HEK293 (cell line): Measurements from ENCODE around the gene BBOF1.

Experiments used
- TCF7L2 ChIP-seq: IDR thresholded peaks from 2 replicates; pipeline ENCODE4 v1.6.1; 2011; ENCODE audit warnings: low read depth, mild to moderate bottlenecking, inconsistent platforms, low read length, moderate library complexity, borderline replicate concordance
- ZFP41 ChIP-seq: fragments of 450-650 bp; formaldehyde crosslinking; IDR thresholded peaks from 2 replicates; pipeline ENCODE4 v1.5.1; 2016; ENCODE audit warnings: missing biosample characterization, missing genetic modification characterization, borderline replicate concordance
- ZFP69B ChIP-seq: fragments of 450-650 bp; formaldehyde crosslinking; IDR thresholded peaks from 2 replicates; pipeline ENCODE4 v1.5.1; 2016; ENCODE audit warnings: missing biosample characterization, missing genetic modification characterization
- ZNF302 ChIP-seq: fragments of 450-650 bp; formaldehyde crosslinking; IDR thresholded peaks from 2 replicates; pipeline ENCODE4 v1.5.1; 2016; ENCODE audit warnings: missing biosample characterization, missing genetic modification characterization, low read depth
- ZNF335 ChIP-seq: fragments of 450-650 bp; formaldehyde crosslinking; conservative IDR thresholded peaks from 2 replicates; pipeline ENCODE4 v1.5.1; 2016; ENCODE audit warnings: missing biosample characterization, missing genetic modification characterization
- ZNF391 ChIP-seq: fragments of 450-650 bp; formaldehyde crosslinking; IDR thresholded peaks from 2 replicates; pipeline ENCODE4 v1.5.1; 2016; ENCODE audit warnings: low read depth, missing biosample characterization, missing genetic modification characterization, borderline replicate concordance
- ZNF473 ChIP-seq: fragments of 450-650 bp; formaldehyde crosslinking; IDR thresholded peaks from 2 replicates; pipeline ENCODE4 v1.5.1; 2017; ENCODE audit warnings: missing biosample characterization, missing genetic modification characterization
- ZNF555 ChIP-seq: fragments of 450-650 bp; formaldehyde crosslinking; conservative IDR thresholded peaks from 2 replicates; pipeline ENCODE4 v1.5.1; 2017; ENCODE audit warnings: missing biosample characterization, mild to moderate bottlenecking, missing genetic modification characterization, inconsistent platforms
- ZNF624 ChIP-seq: fragments of 450-650 bp; formaldehyde crosslinking; IDR thresholded peaks from 2 replicates; pipeline ENCODE4 v1.5.1; 2017; ENCODE audit warnings: missing biosample characterization, missing genetic modification characterization
- ZNF677 ChIP-seq: fragments of 450-650 bp; IDR thresholded peaks from 2 replicates; pipeline ENCODE4 v1.5.0; 2018; ENCODE audit warnings: missing biosample characterization, mild to moderate bottlenecking, missing genetic modification characterization, moderate library complexity
- ZSCAN23 ChIP-seq: fragments of 450-650 bp; formaldehyde crosslinking; IDR thresholded peaks from 2 replicates; pipeline ENCODE4 v1.5.1; 2016; ENCODE audit warnings: missing biosample characterization, missing genetic modification characterization
- TF ChIP-seq, protein P1 (sequence below): fragments of 450-650 bp; formaldehyde crosslinking; IDR thresholded peaks from 2 replicates; pipeline ENCODE4 v1.5.1; 2016; ENCODE audit warnings: missing biosample characterization, missing genetic modification characterization
- TF ChIP-seq, protein P2 (sequence below): fragments of 450-650 bp; formaldehyde crosslinking; IDR thresholded peaks from 2 replicates; pipeline ENCODE4 v1.5.1; 2016; ENCODE audit warnings: missing biosample characterization, missing genetic modification characterization, low read depth
- TF ChIP-seq, protein P3 (sequence below): fragments of 450-650 bp; formaldehyde crosslinking; conservative IDR thresholded peaks from 2 replicates; pipeline ENCODE4 v1.5.1; 2016; ENCODE audit warnings: low read depth, missing biosample characterization, missing genetic modification characterization
- TF ChIP-seq, protein P4 (sequence below): fragments of 450-650 bp; formaldehyde crosslinking; IDR thresholded peaks from 2 replicates; pipeline ENCODE4 v1.5.1; 2016; ENCODE audit warnings: missing biosample characterization, missing genetic modification characterization
- TF ChIP-seq, protein P5 (sequence below): fragments of 450-650 bp; formaldehyde crosslinking; conservative IDR thresholded peaks from 2 replicates; pipeline ENCODE4 v1.5.1; 2016; ENCODE audit warnings: low read depth, missing biosample characterization, missing genetic modification characterization

BBOF1 gene

DNA sequence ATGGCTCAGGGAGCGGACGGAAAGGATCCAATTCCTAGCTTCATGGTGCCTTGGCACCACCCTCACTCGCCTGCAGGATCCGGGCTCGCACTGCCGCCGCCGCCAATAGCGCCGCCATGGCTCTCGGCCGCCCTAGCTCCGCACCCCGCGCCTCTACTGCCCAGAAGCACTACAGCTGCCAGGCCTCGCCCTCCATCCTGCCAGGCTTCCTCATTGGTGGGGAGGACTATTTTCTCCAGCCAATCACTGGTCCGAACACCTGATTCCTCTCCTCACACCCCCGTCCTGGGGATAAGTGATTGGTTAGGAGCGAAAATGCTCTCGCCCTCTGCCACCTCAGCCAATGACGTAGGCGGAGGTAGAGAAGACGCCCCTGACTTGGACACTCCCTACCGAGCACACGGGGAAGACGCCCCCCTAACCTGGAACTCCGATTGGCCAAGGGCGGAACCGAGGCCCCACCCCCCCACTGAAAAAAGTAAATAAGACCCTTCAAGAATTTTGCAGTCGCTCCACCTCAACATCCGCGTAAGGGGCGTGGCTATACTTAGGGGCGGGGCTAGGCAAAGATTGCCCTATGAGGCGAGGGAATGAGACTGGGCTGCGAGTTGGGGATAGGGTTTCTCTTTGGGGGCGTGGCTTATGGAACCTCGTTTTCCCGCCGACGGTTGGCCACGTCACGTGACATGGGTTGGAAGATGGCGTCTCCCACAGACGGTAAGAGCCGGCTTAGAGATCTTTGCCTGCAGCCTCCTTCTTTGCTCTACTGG is 65.3 kb downstream of the BBOF1 start, which contains the start of the genes ALDH6A1 and LIN52 (continued):
- TF ChIP-seq ZNF335 (tag by site-specific recombination) (no peak), ZFP41 (tag by site-specific recombination) (no peak), ZFP69B (tag by site-specific recombination) (0 out of 2 replicates have a peak, but pooled peaks have one; percentile 15), ZNF391 (tag by site-specific recombination) (peak; percentile 36; the same call in 1 of the 2 replicates), TCF7L2 (no peak), ZNF624 (tag by site-specific recombination) (no peak), ZNF302 (tag by site-specific recombination) (no peak), ZNF677 (tag by site-specific recombination) (no peak), ZNF473 (tag by site-specific recombination) (no peak), ZSCAN23 (tag by site-specific recombination) (no peak), ZNF555 (tag by site-specific recombination) (no peak)
- TF ChIP-seq, protein P1, sequence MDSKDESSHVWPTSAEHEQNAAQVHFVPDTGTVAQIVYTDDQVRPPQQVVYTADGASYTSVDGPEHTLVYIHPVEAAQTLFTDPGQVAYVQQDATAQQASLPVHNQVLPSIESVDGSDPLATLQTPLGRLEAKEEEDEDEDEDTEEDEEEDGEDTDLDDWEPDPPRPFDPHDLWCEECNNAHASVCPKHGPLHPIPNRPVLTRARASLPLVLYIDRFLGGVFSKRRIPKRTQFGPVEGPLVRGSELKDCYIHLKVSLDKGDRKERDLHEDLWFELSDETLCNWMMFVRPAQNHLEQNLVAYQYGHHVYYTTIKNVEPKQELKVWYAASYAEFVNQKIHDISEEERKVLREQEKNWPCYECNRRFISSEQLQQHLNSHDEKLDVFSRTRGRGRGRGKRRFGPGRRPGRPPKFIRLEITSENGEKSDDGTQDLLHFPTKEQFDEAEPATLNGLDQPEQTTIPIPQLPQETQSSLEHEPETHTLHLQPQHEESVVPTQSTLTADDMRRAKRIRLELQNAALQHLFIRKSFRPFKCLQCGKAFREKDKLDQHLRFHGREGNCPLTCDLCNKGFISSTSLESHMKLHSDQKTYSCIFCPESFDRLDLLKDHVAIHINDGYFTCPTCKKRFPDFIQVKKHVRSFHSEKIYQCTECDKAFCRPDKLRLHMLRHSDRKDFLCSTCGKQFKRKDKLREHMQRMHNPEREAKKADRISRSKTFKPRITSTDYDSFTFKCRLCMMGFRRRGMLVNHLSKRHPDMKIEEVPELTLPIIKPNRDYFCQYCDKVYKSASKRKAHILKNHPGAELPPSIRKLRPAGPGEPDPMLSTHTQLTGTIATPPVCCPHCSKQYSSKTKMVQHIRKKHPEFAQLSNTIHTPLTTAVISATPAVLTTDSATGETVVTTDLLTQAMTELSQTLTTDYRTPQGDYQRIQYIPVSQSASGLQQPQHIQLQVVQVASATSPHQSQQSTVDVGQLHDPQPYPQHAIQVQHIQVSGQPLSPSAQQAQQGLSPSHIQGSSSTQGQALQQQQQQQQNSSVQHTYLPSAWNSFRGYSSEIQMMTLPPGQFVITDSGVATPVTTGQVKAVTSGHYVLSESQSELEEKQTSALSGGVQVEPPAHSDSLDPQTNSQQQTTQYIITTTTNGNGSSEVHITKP (tag by site-specific recombination) = no peak
- TF ChIP-seq, protein P2, sequence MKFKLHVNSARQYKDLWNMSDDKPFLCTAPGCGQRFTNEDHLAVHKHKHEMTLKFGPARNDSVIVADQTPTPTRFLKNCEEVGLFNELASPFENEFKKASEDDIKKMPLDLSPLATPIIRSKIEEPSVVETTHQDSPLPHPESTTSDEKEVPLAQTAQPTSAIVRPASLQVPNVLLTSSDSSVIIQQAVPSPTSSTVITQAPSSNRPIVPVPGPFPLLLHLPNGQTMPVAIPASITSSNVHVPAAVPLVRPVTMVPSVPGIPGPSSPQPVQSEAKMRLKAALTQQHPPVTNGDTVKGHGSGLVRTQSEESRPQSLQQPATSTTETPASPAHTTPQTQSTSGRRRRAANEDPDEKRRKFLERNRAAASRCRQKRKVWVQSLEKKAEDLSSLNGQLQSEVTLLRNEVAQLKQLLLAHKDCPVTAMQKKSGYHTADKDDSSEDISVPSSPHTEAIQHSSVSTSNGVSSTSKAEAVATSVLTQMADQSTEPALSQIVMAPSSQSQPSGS (tag by site-specific recombination) = 0 out of 2 replicates have a peak, but pooled peaks have one; percentile 42
- TF ChIP-seq, protein P3, sequence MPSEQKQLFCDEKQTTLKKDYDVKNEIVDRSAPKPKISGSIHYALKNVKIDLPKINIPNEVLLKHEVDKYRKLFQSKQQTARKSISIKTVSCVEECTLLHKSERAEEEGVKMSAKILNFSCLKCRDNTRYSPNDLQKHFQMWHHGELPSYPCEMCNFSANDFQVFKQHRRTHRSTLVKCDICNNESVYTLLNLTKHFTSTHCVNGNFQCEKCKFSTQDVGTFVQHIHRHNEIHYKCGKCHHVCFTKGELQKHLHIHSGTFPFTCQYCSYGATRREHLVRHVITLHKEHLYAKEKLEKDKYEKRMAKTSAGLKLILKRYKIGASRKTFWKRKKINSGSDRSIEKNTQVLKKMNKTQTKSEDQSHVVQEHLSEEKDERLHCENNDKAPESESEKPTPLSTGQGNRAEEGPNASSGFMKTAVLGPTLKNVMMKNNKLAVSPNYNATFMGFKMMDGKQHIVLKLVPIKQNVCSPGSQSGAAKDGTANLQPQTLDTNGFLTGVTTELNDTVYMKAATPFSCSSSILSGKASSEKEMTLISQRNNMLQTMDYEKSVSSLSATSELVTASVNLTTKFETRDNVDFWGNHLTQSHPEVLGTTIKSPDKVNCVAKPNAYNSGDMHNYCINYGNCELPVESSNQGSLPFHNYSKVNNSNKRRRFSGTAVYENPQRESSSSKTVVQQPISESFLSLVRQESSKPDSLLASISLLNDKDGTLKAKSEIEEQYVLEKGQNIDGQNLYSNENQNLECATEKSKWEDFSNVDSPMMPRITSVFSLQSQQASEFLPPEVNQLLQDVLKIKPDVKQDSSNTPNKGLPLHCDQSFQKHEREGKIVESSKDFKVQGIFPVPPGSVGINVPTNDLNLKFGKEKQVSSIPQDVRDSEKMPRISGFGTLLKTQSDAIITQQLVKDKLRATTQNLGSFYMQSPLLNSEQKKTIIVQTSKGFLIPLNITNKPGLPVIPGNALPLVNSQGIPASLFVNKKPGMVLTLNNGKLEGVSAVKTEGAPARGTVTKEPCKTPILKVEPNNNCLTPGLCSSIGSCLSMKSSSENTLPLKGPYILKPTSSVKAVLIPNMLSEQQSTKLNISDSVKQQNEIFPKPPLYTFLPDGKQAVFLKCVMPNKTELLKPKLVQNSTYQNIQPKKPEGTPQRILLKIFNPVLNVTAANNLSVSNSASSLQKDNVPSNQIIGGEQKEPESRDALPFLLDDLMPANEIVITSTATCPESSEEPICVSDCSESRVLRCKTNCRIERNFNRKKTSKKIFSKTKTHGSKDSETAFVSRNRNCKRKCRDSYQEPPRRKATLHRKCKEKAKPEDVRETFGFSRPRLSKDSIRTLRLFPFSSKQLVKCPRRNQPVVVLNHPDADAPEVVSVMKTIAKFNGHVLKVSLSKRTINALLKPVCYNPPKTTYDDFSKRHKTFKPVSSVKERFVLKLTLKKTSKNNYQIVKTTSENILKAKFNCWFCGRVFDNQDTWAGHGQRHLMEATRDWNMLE (tag by site-specific recombination) = no peak
- TF ChIP-seq, protein P4, sequence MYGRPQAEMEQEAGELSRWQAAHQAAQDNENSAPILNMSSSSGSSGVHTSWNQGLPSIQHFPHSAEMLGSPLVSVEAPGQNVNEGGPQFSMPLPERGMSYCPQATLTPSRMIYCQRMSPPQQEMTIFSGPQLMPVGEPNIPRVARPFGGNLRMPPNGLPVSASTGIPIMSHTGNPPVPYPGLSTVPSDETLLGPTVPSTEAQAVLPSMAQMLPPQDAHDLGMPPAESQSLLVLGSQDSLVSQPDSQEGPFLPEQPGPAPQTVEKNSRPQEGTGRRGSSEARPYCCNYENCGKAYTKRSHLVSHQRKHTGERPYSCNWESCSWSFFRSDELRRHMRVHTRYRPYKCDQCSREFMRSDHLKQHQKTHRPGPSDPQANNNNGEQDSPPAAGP = 0 out of 2 replicates have a peak, but pooled peaks have one; percentile 42
- TF ChIP-seq, protein P5, sequence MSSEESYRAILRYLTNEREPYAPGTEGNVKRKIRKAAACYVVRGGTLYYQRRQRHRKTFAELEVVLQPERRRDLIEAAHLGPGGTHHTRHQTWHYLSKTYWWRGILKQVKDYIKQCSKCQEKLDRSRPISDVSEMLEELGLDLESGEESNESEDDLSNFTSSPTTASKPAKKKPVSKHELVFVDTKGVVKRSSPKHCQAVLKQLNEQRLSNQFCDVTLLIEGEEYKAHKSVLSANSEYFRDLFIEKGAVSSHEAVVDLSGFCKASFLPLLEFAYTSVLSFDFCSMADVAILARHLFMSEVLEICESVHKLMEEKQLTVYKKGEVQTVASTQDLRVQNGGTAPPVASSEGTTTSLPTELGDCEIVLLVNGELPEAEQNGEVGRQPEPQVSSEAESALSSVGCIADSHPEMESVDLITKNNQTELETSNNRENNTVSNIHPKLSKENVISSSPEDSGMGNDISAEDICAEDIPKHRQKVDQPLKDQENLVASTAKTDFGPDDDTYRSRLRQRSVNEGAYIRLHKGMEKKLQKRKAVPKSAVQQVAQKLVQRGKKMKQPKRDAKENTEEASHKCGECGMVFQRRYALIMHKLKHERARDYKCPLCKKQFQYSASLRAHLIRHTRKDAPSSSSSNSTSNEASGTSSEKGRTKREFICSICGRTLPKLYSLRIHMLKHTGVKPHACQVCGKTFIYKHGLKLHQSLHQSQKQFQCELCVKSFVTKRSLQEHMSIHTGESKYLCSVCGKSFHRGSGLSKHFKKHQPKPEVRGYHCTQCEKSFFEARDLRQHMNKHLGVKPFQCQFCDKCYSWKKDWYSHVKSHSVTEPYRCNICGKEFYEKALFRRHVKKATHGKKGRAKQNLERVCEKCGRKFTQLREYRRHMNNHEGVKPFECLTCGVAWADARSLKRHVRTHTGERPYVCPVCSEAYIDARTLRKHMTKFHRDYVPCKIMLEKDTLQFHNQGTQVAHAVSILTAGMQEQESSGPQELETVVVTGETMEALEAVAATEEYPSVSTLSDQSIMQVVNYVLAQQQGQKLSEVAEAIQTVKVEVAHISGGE = no peak
